WI38 (cell line): ENCODE measurements around the gene ATP2C2.

ENCODE experiments used
- H3K4me3 ChIP-seq: 2 replicates; pipeline ENCODE4 v1.5.1; 2011; ENCODE audit warnings: low read depth, mild to moderate bottlenecking, control low read depth, low read length
- CTCF ChIP-seq: IDR thresholded peaks from 2 replicates; pipeline ENCODE4 v1.5.1; 2012; ENCODE audit warnings: low read depth, mild to moderate bottlenecking, control low read depth, low read length

Gene ATP2C2

GRCh38 chr16:84350685-84351400 lies 17.5 kb upstream of the ATP2C2 start:
- H3K4me3 ChIP-seq, result no peak overlapping the region
- TF ChIP-seq CTCF, result no peak

GRCh38 chr16:84351630-84352029 lies 16.7 kb upstream of the ATP2C2 start:
- TF ChIP-seq CTCF, result no peak
- H3K4me3 ChIP-seq, result no peak overlapping the region

- no peak for TF ChIP-seq CTCF
- H3K4me3 ChIP-seq, result no peak overlapping the region
Measured at GRCh38 chr16:84354306-84354705, 14.0 kb upstream of the ATP2C2 start.

- TF ChIP-seq CTCF, result no peak
Measured at GRCh38 chr16:84355149-84355548, 13.2 kb upstream of the ATP2C2 start.

GRCh38 chr16:84356176-84356575 lies 12.2 kb upstream of the ATP2C2 start:
- no peak for TF ChIP-seq CTCF
- H3K4me3 ChIP-seq, result no peak overlapping the region

More at GRCh38 chr16:84355149-84355548, 13.2 kb upstream of the ATP2C2 start:
- H3K4me3 ChIP-seq, result no peak overlapping the region

- no peak for TF ChIP-seq CTCF
Measured at GRCh38 chr16:84356591-84357116, 11.7 kb upstream of the ATP2C2 start.

GRCh38 chr16:84357191-84357651 lies 11.1 kb upstream of the ATP2C2 start:
- TF ChIP-seq CTCF, result no peak

More at GRCh38 chr16:84356591-84357116, 11.7 kb upstream of the ATP2C2 start:
- no peak overlapping the region for H3K4me3 ChIP-seq

More at GRCh38 chr16:84357191-84357651, 11.1 kb upstream of the ATP2C2 start:
- H3K4me3 ChIP-seq, result no peak overlapping the region
